Fibroblast of lung (primary cell): ENCODE results near the gene GPC5. TPM values are rescaled to one million over a fixed set of nuclear protein-coding genes. Genes with fewer than 3 reads are reported as not detected.

Source experiments
- DNase-seq, 2 donors: peaks; one replicate each; pipeline versions ENCODE4 v3.0.0 to v3.0.0-alpha.2; 2010; ENCODE audit warnings: low read depth in 2 of 2
- H2AFZ ChIP-seq: 2 replicates; pipeline ENCODE4 v1.5.1; 2012; ENCODE audit warnings: low read length, control low read depth, inconsistent platforms
- H3K27ac ChIP-seq: 2 replicates; pipeline ENCODE4 v1.5.1; 2011; ENCODE audit warnings: low read length, control low read depth; ENCODE audit not compliant: insufficient read depth
- H3K27me3 ChIP-seq: 2 replicates; pipeline ENCODE4 v1.5.1; 2011; ENCODE audit warnings: mild to moderate bottlenecking, low read length; ENCODE audit not compliant: control insufficient read depth, insufficient read depth
- H3K36me3 ChIP-seq: 2 replicates; pipeline ENCODE4 v1.5.1; 2011; ENCODE audit warnings: low read length; ENCODE audit not compliant: control insufficient read depth, insufficient read depth
- H3K4me1 ChIP-seq: 2 replicates; pipeline ENCODE4 v1.5.1; 2011; ENCODE audit warnings: low read length; ENCODE audit not compliant: control insufficient read depth, insufficient read depth; ENCODE audit errors: extremely low read depth
- H3K4me2 ChIP-seq: 2 replicates; pipeline ENCODE4 v1.5.1; 2011; ENCODE audit warnings: low read length, control low read depth; ENCODE audit not compliant: insufficient read depth; ENCODE audit errors: extremely low read depth
- H3K4me3 ChIP-seq, 4 experiments: fragments of 200-600 bp in 1 of 4; sonication (generic) in 1 of 4; replicated peaks in 1 of 4; 2 replicates each; pipeline ENCODE4 v1.5.1; 2011 to 2016; ENCODE audit warnings: low read length in 4 of 4, low read depth in 3 of 4, mild to moderate bottlenecking in 3 of 4, control low read depth in 2 of 4, inconsistent platforms in 1 of 4, mixed read lengths in 1 of 4; ENCODE audit not compliant: insufficient read depth in 1 of 4; ENCODE audit errors: control extremely low read depth in 1 of 4
- H3K79me2 ChIP-seq: 2 replicates; pipeline ENCODE4 v1.5.1; 2012; ENCODE audit warnings: mild to moderate bottlenecking, low read length, inconsistent platforms; ENCODE audit not compliant: control insufficient read depth, insufficient read depth
- H3K9ac ChIP-seq: 2 replicates; pipeline ENCODE4 v1.5.1; 2011; ENCODE audit warnings: mild to moderate bottlenecking, low read length, control low read depth; ENCODE audit not compliant: insufficient read depth
- H3K9me3 ChIP-seq: 2 replicates; pipeline ENCODE4 v1.5.1; 2012; ENCODE audit warnings: low read depth, low read length; ENCODE audit not compliant: control insufficient read depth, insufficient read depth
- H4K20me1 ChIP-seq: 2 replicates; pipeline ENCODE4 v1.5.1; 2011; ENCODE audit warnings: low read length; ENCODE audit not compliant: control insufficient read depth, insufficient read depth; ENCODE audit errors: extremely low read depth
- EZH2 ChIP-seq: IDR thresholded peaks from 2 replicates; pipeline ENCODE4 v1.5.1; 2012; ENCODE audit warnings: low read length, control low read depth, mild to moderate bottlenecking; ENCODE audit errors: missing control alignments
- polyA plus RNA-seq, 2 donors: library from polyadenylated mRNA; depleted of rRNA in 1 of 2; stranded (reverse) in 1 of 2; unstranded in 1 of 2; fragments of >200 nt; gene quantifications; 2 replicates each; pipeline ENCODE4 v1.2.1, GENCODE V29; 2011 to 2012; ENCODE audit warnings: missing spikeins in 1 of 2
- total RNA-seq: library from RNA; depleted of rRNA; stranded (reverse); fragments of >200 nt; gene quantifications from 2 replicates; pipeline ENCODE4 v1.2.1, GENCODE V29; 2014
- TF ChIP-seq, protein P1 (sequence below), 2 donors: IDR thresholded peaks in 1 of 2; conservative IDR thresholded peaks in 1 of 2; 1 replicate in 1 of 2; 2 replicates in 1 of 2; pipeline ENCODE4 v1.5.1; 2011 to 2012; ENCODE audit warnings: low read length in 2 of 2, control low read depth in 1 of 2, inconsistent platforms in 1 of 2, low read depth in 1 of 2, mild to moderate bottlenecking in 1 of 2

The GPC5 gene
- total and polyA plus RNA-seq, 2 donors (not counting 1 experiment from before 2014, with no cell fraction given), result 0.17 TPM; not detected in 1

- no peaks in the 10 kb centered on the region for H3K36me3 ChIP-seq
- DNase-seq, result peak in 1 of 2 donors; percentile 41
Measured at GRCh38 chr13:92825938-92826596, 1427.6 kb downstream of the GPC5 start.

DNA sequence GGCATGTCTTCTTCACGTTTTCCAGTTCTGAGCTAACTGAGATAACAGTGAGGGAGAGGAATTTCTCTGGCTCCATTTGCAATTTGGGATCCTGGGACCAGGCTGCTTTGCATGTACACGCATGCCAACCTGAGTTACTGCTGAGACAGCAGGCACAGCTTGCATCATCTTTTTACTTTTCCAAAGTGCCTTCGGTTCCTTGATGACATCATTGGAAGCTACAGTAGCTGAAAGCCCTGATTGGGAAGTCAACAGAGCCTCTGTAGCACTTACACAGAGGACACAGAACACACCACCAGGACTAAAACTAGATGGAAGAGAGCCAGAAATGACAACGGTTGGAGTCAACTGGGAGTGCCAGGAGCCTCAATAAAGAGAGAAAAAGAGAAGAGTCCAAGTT, 1429.1 kb downstream of the GPC5 start:
- H3K79me2 ChIP-seq, result no peaks in the 10 kb centered on the region
- H3K36me3 ChIP-seq, result no peaks in the 10 kb centered on the region
- TF ChIP-seq EZH2, result no peak
- TF ChIP-seq, protein P1, sequence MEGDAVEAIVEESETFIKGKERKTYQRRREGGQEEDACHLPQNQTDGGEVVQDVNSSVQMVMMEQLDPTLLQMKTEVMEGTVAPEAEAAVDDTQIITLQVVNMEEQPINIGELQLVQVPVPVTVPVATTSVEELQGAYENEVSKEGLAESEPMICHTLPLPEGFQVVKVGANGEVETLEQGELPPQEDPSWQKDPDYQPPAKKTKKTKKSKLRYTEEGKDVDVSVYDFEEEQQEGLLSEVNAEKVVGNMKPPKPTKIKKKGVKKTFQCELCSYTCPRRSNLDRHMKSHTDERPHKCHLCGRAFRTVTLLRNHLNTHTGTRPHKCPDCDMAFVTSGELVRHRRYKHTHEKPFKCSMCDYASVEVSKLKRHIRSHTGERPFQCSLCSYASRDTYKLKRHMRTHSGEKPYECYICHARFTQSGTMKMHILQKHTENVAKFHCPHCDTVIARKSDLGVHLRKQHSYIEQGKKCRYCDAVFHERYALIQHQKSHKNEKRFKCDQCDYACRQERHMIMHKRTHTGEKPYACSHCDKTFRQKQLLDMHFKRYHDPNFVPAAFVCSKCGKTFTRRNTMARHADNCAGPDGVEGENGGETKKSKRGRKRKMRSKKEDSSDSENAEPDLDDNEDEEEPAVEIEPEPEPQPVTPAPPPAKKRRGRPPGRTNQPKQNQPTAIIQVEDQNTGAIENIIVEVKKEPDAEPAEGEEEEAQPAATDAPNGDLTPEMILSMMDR (conservative IDR thresholded peaks at IDR 0.05 in 1 of 2, IDR thresholded peaks at IDR 0.05 in 1 of 2; ENCODE audit: low read depth in 1 of 2, low read length in 2 of 2), result no peak
- no peaks in the 10 kb centered on the region for H4K20me1 ChIP-seq
- H3K27ac ChIP-seq, result no peak overlapping the region
- H2AFZ ChIP-seq, result no peak overlapping the region
- H3K4me1 ChIP-seq, result no peaks in the 10 kb centered on the region
- no peak overlapping the region for H3K9ac ChIP-seq
- no peaks in the 10 kb centered on the region for H3K9me3 ChIP-seq
- H3K4me2 ChIP-seq, result no peak overlapping the region
- no peaks in the 10 kb centered on the region for H3K27me3 ChIP-seq
- H3K4me3 ChIP-seq, result no peak overlapping the region
- DNase-seq, result no peak

More at GRCh38 chr13:92825938-92826596, 1427.6 kb downstream of the GPC5 start:
- Histone ChIP-seq H3K4me3 (no peak overlapping the region), H4K20me1 (no peaks in the 10 kb centered on the region), H3K4me2 (no peak overlapping the region), H3K27ac (no peak overlapping the region), H3K4me1 (no peaks in the 10 kb centered on the region), H3K9ac (no peak overlapping the region), H2AFZ (no peak overlapping the region), H3K27me3 (no peaks in the 10 kb centered on the region), H3K79me2 (no peaks in the 10 kb centered on the region), H3K9me3 (no peaks in the 10 kb centered on the region)
- TF ChIP-seq, protein P1 (conservative IDR thresholded peaks at IDR 0.05 in 1 of 2, IDR thresholded peaks at IDR 0.05 in 1 of 2; ENCODE audit: low read depth in 1 of 2, low read length in 2 of 2), result no peak
- TF ChIP-seq EZH2, result no peak

GRCh38 chr13:92829930-92830329, 1431.5 kb downstream of the GPC5 start:
- H3K9ac ChIP-seq, result no peak overlapping the region
- H3K4me3 ChIP-seq, result no peak overlapping the region
- H4K20me1 ChIP-seq, result no peaks in the 10 kb centered on the region
- H2AFZ ChIP-seq, result no peak overlapping the region
- no peaks in the 10 kb centered on the region for H3K79me2 ChIP-seq
- no peak overlapping the region for H3K4me2 ChIP-seq
- H3K27ac ChIP-seq, result no peak overlapping the region
- TF ChIP-seq EZH2, result no peak
- TF ChIP-seq, protein P1 (conservative IDR thresholded peaks at IDR 0.05 in 1 of 2, IDR thresholded peaks at IDR 0.05 in 1 of 2; ENCODE audit: low read depth in 1 of 2, low read length in 2 of 2), result no peak
- DNase-seq, result peak in 1 of 2 donors; percentile 62
- H3K36me3 ChIP-seq, result no peaks in the 10 kb centered on the region
- no peaks in the 10 kb centered on the region for H3K9me3 ChIP-seq
- H3K27me3 ChIP-seq, result no peaks in the 10 kb centered on the region
- H3K4me1 ChIP-seq, result no peaks in the 10 kb centered on the region
